HG03439 (cell line): ENCODE measurements around the gene RIN3.
A peak's percentile ranks its signal among the peaks of the same experiment; 100 is the strongest.

Experiments
- ATAC-seq: cut with Tn5 transposase; IDR thresholded peaks from one replicate; pipeline ENCODE4 v1.9.1; 2021; ENCODE audit warnings: mild to moderate bottlenecking, moderate library complexity; ENCODE audit not compliant: unreplicated experiment

Gene RIN3

DNA sequence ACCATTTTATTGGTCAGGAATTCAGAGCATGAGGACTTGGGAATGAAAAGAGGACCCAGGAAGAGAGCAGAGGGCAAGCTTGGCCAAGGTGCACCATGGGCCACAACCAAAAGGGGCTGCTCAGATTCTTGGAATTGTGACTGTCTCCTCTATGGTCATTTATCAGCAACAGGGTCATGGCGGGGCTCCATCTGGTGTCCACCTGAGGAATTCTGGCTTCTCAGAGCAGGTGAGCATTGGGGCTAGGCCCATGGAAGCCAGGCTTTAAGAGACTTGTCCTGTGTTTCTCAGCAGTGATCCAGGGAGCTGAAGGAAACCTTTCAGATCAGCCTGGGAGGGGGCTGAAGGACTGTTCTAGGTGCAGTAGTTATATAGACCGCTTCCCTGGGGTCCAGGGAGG is 2.6 kb upstream of the RIN3 start:
- no peak for ATAC-seq

DNA sequence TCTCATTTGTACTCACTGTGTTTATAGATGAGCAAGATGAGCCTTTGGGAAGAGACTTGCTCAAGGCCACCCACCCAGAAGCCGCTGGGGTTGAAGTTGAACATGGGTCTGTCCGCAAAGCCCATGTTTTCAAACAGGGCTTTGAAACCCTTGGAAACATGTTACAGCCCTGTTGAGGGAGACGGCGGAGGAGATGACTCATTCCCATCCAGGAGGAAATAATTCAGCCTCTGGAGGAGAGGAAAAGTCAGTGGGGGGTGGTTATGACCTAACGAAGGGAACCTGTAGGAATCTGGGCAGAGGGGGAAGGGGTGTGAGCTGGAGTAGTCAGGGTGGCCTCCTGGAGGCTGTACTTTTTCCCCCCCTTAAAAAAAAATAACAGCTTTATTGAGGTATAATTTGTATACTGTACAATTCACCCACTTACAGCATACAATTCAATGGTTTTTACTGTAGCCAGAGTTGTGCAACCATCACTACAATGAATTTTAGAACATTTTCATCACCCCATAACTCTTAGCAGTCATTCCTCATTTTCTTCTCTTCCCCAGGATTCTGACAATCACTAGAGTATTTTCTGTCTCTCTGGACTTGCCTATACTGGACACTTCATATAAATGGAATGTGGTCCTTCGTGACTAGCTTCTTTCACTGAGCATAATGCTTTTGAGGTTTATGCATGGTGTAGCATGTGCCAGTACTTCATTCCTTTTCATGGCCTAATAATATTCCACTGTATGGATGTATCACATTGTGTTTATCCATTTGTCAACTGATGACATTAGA is 1.9 kb upstream of the RIN3 start:
- no peak for ATAC-seq

DNA sequence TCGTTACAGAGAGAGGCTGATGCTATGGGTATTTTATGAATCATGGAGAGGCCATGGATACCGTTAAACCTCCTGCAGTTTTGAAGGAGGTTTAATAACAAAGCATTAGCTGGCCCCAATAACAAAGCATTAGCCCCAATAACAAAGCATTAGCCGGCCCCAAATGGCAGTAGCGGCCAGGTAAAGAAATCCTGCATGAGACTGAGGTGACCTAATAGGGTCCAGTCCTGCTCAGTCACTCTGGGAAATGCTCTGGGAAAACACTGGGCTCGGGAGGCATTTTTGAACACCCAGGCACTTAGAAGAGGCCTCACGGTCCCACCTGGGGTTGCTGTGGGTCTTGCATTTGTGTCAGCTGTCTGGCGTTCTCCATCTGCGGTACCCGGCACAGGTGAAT is 776 bp upstream of the RIN3 start:
- ATAC-seq = no peak

DNA sequence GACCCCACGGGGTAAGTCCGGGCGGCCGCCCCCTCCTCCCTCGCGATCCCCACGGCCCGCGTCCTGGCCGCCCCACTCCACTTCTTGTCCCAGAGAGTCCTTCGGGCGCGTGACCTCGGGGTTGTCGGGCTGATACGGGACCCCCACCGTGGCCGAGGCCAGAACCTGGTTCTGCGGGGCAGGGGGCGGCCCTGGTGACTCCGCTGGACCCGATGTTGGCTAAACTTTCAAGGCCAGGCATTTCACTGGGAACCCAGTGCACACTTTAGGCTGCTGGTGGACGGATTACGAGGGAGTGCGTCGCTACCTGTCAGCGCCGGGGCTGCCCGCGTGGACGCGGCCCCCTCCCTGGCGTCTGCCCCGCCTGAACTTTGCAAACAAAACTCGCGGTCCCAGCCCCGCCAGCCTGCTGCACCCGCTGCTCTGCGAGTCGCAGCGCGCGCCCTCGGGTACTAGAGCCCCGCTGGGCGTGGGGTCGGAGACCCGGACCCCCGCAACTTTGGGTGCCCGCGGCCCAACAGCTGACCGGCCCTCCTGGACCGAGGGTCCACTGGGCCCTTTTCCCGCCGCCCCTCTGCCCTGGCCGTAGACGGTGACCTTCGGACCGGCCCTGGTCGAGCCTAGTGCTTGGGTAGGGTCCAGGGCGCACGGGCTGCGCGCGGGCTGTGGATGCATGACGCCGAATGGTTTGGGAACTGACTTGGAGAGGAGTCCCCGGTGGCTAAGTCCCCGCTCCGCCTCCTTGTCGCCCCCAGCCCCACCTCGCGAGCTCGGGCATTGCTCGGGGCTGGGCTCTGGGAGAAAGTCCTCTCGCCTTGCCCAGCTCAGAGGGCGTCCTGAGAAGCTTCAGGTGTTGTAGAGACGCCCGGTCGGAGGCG is 624 bp downstream of the RIN3 start:
- ATAC-seq = peak; percentile 22

DNA sequence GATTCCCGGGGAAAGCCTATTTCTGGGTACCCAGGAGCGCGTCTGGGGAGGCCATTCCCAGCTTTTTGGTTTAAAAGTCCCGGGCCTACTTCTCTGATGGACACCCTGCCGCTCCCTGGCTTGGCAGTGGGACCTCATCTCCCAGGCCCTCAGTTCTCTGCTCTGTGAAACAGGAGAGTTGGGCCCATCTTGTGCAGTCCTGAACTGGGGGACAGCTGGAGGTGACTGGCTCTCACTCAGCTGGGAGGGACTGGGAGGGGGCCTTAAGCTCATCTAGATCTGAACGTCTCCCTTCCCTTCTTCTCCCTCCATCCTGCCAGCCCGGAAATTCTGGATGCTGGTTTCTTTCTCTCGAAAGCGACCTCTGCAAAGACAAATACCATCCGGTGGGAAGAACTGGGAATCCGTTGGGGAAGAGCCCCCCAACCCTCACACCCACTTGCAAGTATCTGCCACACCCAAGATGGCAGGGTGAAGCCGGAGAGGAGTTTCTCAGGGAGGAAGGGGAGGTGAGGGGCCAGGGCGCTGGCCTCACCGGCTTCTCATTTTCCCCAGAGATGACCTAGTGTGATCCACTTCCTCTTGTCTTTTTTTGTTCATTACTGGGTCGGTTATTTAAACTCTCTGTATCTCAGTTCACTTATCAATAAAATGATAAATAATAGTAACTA is 1.4 kb downstream of the RIN3 start:
- ATAC-seq = no peak

DNA sequence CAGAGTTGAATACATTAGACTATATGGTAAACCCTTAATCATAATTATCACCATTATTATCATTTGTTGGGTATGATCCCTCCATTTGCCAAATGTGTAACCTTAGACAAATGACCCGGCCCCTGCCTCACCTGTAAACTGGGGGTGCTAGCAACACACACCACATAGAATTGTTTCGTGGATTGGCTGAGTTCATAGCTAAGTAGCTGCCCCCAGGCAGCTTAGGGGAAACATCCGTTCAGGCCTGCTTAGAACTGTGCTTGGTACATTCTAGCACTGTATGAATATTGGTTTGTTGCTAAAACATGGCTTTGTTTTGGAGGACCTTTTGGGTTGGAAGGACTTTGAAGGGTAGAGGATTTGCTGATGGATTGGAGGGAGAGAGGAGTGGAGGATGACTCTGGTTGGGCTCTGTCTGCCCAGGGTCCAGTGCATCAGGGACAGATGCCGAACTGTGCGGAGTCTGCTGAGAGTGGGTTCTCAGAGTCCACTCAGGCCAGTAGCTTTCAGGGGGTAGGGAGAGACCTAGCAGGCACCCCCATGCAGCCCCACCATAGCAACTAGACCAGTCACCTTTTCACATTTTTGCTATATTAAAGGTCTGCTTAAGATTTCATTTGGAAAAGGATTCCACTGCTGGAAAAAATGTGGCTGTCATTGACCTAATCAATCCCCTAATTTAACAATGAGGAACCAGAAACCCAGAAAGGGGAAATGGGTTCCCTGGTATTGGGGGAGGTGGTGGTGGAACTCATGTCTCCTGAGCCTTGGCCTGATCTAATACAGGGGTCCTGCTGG is 2.2 kb downstream of the RIN3 start:
- no peak for ATAC-seq

DNA sequence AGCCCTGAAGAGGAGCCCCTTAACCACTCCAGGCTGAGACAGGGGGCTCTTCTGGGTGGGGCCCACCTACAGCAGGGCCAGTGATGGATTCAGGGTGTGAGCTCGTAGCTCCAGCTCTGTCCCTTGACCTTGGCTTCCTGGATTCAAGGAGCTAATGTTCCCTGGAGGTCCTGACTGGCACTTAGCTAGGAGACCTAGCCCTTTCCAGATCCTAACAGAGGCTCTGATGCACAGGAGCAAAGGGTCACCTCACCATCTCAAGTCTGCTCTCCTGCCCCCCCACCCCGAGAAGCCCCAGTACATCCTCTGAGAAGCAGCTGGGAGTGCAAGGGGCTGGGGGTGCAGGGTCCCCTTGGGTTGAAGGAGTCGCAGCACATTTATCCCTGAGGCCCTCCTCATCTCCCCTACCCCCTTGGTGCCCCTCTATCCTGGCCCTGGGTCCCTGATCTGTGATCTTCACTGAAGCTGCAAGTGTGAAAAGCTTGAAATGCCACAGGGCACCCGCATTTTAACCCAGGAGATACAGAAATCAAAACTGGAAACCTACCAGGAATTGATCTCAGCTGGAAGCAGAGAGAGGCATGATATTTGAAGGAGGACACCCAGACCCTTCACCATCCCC is 2.9 kb downstream of the RIN3 start:
- ATAC-seq = no peak

DNA sequence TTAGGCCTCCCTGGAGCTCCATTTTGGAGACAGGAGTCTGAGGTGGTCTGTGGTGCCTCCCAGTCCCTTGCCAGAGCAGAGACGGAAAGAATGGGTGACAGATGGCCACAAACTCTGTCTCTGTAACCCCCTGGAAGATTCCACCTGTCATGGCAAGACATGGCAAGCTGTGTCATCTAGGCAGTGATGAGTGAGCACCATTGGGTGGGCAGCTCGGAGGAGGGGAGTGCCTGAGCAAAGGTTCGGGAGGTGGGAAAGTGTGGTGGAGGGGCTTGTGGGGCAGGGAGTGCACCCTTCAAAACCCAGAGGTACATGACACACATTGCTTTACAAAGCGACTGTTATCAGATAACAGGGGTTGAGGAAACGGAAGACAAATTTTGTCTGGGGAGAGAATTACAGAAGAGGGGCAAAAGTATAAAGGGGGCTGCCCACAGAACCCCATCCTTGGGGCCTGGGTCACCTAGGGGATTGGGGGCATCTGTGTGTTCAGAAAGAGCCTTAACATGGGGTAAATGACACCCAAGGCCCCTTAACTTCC is 3.5 kb downstream of the RIN3 start:
- no peak for ATAC-seq

DNA sequence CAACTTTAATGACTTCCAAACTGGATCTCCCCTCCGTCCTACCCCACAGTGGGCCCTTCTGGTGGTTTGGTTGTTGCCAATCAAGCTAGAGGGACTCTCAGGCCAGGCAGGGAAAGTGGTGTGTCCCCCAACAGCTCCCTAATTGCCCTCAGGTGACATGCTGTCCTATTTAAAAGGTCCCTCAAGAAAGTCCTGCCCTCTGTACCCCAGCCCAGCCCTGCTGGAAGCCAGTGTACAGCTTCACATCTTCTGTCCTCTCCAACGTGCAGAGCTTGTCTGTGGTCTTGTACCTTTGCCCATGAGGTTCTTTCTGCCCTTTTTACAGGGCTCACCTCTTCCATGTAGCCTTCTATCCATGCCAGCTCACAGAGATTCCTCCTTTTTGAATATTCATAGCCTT is 4.2 kb downstream of the RIN3 start:
- ATAC-seq = no peak

DNA sequence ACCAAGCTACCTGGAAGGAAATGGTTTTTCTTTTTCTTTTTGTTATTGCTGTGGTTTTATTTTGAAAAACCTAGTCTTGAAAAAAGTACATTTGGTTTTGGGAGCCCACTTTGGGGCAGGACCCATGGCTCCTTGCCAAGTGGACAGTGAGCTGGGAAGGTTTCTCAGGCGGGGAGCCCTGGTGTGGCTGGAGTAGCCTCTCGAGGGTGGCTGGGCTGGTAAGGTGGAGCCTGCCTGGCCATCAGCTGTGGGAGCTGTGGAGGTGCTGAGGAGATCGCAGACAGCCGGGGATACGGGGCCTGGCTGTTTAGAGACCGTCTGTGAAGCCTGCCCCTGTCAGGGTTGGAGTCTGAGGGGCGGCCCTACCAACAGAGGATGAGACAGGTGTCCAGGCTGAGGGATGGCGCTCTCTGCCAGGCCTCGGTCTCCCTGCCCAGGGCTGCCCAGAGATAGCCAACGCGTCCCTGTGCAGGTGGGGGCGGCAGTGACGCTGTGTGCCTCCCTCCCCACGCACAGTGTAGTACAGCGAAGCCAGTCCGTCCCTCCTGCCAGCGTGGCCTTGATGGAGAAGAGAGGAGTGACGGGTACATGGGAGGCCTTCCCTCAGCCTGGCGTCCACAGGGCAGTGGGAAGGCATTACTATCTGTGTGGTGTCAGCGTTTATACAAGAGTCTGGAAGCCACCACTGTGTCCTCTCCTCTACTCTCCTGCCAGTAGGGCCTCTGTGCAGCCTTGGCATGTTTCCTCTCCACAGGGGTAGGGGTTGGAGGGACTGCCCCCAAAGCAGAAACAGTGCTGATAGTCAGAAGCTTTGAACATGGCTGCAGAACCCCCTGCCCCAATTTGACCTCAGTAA is 5.9 kb downstream of the RIN3 start:
- ATAC-seq = no peak

DNA sequence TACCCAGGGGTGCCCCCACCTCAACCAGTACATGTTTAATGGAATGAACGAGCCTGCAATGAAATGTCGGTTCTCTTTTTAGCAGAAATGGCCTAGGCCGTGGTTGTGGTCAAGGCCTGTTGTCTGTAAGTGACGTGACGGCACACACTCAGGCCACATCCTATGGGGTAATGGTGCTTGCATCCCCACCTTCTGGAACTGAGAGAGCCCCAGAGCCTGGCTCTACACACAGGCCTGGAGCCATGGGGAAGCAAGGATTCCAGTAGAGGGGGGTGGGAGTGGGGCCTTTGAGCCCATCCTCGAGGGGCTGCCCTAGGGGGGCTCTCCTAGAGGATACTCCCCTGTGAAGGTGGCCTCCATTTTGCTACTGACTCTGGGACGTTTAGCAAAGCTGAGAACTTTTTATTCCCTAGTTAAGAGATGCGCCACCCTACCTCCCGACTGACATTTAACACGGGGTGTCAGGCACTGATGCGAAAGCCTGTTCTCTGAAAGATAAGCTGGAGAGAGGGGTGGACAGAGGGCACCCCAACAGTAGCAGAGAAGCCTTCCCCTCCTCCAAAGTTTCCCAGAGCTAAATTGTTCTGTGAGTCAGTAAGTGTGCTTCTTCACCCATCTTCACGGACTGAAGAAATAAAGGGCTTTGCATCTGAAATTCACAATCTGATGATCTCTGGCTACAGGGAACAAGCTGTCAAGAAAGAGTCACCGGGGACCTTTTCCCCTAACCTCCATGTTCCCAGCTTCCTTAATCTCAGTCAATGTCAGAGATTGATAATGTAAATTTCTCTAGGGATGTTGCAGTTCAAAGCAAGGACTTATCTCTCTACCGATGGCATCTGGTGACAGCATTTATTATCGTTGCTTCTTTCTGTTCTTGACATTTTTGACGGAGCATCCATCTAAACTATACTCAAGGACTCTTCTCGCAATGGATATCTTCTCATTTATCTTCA is 6.8 kb downstream of the RIN3 start:
- ATAC-seq = no peak

DNA sequence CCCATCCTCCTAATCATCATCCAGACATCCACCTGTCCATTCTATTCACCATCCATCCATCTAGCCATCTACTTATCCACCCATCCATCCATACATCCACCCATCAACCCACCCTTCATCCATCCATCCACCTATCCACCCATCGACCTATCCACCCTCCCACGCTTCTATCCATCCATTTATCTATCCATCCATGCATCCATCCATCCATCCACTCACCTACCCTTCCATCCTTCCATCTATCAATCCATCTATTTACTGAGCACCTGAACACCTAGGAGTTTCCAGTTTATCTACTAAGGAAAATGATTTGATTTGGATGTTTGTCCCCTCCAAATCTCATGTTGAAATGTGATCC is 7.5 kb downstream of the RIN3 start:
- no peak for ATAC-seq

DNA sequence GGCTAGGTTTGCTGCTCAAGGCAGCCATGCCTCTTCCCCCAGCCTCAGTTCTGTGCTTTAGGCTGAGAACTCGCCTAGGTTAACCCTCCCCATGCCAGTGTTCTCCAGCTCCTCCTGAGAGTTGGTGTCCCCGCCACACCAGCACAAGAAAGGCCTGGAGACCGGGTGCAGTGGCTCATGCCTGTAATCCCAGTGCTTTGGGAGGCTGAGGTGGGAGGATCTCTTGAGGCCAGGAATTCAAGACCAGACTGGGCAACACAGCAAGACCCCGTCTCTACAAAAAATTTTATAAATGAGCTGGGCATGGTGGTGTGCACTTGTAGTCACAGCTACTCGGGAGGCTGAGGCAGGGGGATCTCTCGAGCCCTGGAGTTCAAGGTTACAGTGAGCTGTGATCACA is 10.2 kb downstream of the RIN3 start:
- no peak for ATAC-seq

DNA sequence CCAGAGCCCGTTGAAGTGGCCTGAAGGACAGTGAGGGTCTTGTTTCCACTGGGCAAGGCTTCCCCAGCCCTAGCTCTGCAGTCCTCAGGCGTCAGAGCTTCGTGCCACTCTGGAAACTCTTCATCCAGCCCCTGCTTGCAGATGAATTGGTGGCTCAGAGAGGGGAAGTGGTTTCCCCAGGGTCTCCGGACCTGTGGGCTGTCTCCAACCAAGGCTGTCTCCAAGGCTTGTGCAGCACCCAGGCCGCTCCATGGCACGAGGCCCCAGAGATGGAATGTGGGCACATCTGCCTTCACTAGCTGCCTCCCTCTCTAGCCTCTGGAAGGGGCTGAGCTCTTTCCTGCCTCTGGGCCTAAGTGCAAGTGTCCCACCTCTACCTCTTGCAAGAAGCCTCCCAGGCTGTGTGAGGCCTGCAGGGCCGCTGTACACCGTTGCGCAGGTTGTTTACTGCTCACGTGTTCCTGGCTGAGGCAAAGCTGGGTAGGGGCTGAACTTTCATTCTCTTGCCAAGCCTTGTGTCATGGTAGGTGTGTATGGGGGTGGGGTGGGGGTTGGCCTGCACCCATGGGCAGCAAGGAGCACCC is 11.1 kb downstream of the RIN3 start:
- ATAC-seq = no peak

DNA sequence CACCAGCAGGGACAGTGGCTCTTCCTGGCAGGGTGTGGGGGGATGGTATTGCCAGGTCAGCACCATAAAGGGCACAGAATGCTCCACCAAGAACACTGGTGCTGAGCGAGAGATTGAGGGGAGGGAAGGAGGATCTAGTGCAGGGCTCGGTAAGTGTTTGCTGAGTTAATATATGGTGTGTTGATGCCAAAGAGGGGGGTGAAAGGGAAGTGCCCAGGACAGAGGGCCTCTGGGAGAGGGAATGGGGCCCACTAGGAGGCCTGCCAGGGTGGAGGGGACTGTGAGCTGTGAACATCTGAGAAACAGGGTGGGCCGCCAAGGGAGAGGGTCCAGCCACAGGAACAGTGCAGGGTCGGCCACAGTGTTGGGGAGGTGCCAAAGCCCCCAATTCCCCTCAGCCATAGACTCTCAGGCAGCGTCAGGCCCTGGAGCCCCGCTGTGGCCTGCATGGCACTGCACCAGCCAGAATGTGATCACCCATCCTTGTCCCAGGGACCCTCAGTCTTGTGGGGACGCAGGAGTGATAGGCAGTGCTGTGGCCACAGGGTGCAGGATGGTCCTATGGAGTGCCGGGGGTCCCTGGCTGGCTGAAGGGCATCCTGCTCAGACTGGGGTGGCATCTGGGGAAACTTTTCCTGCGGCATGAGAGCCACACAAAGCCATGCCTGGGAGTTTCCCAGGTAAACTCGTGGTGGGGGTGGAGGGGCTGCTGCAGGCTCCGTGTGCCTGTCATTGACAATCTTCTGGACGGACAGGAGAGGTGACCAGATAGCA is 11.9 kb downstream of the RIN3 start:
- no peak for ATAC-seq

DNA sequence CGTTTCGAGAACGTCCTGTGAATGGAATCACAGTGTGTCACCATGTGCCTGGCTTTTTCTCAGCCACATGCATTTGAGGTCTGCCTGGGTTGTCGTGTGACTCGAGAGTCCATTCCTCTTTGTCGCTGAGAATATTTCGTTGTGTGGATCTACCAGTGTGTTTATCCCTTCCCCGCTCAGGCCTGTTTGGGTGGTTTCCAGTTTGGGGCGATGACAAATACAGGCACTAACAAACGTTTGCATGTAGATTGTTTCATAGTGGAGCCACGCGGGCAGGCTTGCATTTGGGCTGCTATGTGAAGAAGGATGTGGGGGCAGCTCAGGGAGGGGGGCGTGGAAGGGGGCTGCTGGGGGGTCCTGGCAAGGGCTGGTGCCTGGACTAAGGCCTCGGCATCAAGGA is 14.1 kb downstream of the RIN3 start:
- no peak for ATAC-seq

DNA sequence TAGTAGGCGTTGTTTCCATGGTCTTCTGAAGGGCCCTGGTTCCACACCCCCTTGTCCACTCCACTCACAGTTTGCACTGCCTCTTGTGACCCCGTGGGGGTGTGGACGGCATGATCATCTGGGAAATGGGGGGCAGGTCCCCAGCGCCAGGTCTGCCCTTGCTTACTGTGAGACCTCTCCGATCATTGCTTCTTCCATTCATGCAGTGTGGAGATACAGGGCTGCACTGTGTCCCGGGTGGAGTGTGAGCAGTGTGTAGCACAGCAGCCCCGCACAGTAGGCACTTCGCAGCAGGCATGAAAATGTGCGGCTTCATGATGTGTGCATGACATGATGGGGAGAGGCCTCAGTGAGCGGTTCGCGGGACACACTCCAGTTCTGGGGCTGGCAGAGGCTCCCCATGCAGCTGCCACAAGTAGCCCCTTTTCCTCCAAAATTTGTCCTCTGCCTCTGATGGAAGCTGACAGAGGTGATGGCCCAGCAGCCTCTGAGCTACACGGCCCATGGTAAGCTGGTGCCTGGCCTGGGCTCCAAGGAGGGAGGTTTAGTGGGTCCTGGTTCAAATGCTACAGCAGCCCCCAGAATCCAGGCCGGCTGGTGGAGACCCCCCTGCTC is 15.0 kb downstream of the RIN3 start:
- no peak for ATAC-seq
